GM12878 (cell line): ENCODE results near the gene DPYSL3. TPM values are rescaled to one million over a fixed set of nuclear protein-coding genes. Genes with fewer than 3 reads are reported as not detected.

ENCODE experiments used
- ATAC-seq: fragments of 200-7000 bp; cut with Tn5 transposase; 3 replicates; pipeline ENCODE4 v1.9.1; 2020; ENCODE audit warnings: mild to moderate bottlenecking, moderate library complexity
- BruUV-seq: library from RNA; stranded (reverse); fragments of 400-500 nt; replicated peaks from 2 replicates; lab custom pipeline; 2021; lab: Mats Ljungman, UMichigan
- CTCF ChIA-PET: fragments of 300-600 bp; sonication (Branson Sonifier 250); formaldehyde crosslinking; extraction: SDS; loops from one replicate; lab custom pipeline; 2021; ENCODE audit warnings: inconsistent platforms; lab: Yijun Ruan, JAX
- POLR2A ChIA-PET: fragments of 350-600 bp; formaldehyde crosslinking; extraction: SDS; loops from one replicate; lab custom pipeline; 2021; ENCODE audit warnings: inconsistent platforms; lab: Charles Lee
- RAD21 ChIA-PET: fragments of 300-600 bp; sonication (Branson Sonifier 250); formaldehyde crosslinking; loops from one replicate; lab custom pipeline; 2023; ENCODE audit warnings: antibody characterized with exemption; ENCODE audit not compliant: unreplicated experiment; lab: Charles Lee
- SMC1A ChIA-PET: fragments of 300-600 bp; sonication (Branson Sonifier 250); formaldehyde crosslinking; loops from one replicate; lab custom pipeline; 2023; ENCODE audit not compliant: unreplicated experiment, uncharacterized antibody; lab: Charles Lee
- DNase-seq: peaks from one replicate; pipeline ENCODE4 v3.0.0-alpha.2; 2011; ENCODE audit warnings: low read depth, low spot score
- FAIRE-seq: peaks from 3 replicates; lab custom pipeline; 2011; peaks lifted over from hg19 to GRCh38; lab: Jason Lieb, UNC
- H2AFZ ChIP-seq: 2 replicates; pipeline ENCODE4 v1.6.0; 2011; ENCODE audit warnings: low read depth, low read length, control low read depth; ENCODE audit not compliant: control insufficient read depth
- H3K27ac ChIP-seq: 2 replicates; pipeline ENCODE4 v1.5.1; 2011; ENCODE audit warnings: control low read depth; ENCODE audit not compliant: control insufficient read depth, insufficient read depth
- H3K27me3 ChIP-seq, 2 experiments: replicated peaks in 1 of 2; 2 replicates each; pipeline versions ENCODE4 v1.6.0 to v1.6.1; 2011; ENCODE audit warnings: low read length in 1 of 2; ENCODE audit not compliant: control insufficient read depth in 2 of 2, insufficient read depth in 2 of 2
- H3K36me3 ChIP-seq, 2 experiments: 2 replicates each; pipeline ENCODE4 v1.5.1; 2011; ENCODE audit warnings: low read length in 1 of 2; ENCODE audit not compliant: control insufficient read depth in 2 of 2, insufficient read depth in 2 of 2
- H3K4me1 ChIP-seq: 2 replicates; pipeline ENCODE4 v1.6.1; 2011; ENCODE audit warnings: mild to moderate bottlenecking, low read length, moderate library complexity, mixed read lengths; ENCODE audit not compliant: control insufficient read depth, insufficient read depth
- H3K4me2 ChIP-seq: 2 replicates; pipeline ENCODE4 v1.6.0; 2011; ENCODE audit warnings: control low read depth; ENCODE audit not compliant: control insufficient read depth, insufficient read depth
- H3K4me3 ChIP-seq: fragments of 200-600 bp; sonication (generic); 2 replicates; pipeline ENCODE4 v1.5.1; 2016
- H3K79me2 ChIP-seq: 2 replicates; pipeline ENCODE4 v1.6.0; 2011; ENCODE audit warnings: low read length; ENCODE audit not compliant: control insufficient read depth, insufficient read depth
- H3K9ac ChIP-seq: 2 replicates; pipeline ENCODE4 v1.8.0; 2011; ENCODE audit warnings: low read length, control low read depth, mixed read lengths; ENCODE audit not compliant: control insufficient read depth, insufficient read depth
- H3K9me3 ChIP-seq: replicated peaks from 3 replicates; pipeline ENCODE4 v1.5.1; 2011; ENCODE audit warnings: mild to moderate bottlenecking, low read length; ENCODE audit not compliant: control insufficient read depth, insufficient read depth
- H4K20me1 ChIP-seq: 2 replicates; pipeline ENCODE4 v1.6.0; 2011; ENCODE audit not compliant: control insufficient read depth, insufficient read depth
- EGR1 ChIP-seq, 2 experiments: IDR thresholded peaks; 1 replicate in 1 of 2; 2 replicates in 1 of 2; pipeline ENCODE4 v1.6.1; 2011 to 2012; ENCODE audit warnings: low read depth in 2 of 2, low read length in 2 of 2, borderline replicate concordance in 1 of 2, mild to moderate bottlenecking in 1 of 2, moderate library complexity in 1 of 2
- FOXM1 ChIP-seq: IDR thresholded peaks from 2 replicates; pipeline ENCODE4 v1.6.1; 2012; ENCODE audit warnings: low read depth, mild to moderate bottlenecking, inconsistent platforms, low read length, moderate library complexity
- MAX ChIP-seq: IDR thresholded peaks from 2 replicates; pipeline ENCODE4 v1.6.1; 2012; ENCODE audit warnings: low read depth, low read length, improper control_type of control experiment
- MTA3 ChIP-seq: IDR thresholded peaks from 2 replicates; pipeline ENCODE4 v1.6.1; 2012; ENCODE audit warnings: low read length, inconsistent platforms, borderline replicate concordance
- PAX8 ChIP-seq: fragments of 450-650 bp; IDR thresholded peaks from 2 replicates; pipeline ENCODE4 v1.6.1; 2017; ENCODE audit warnings: mild to moderate bottlenecking, moderate library complexity
- SIN3A ChIP-seq: IDR thresholded peaks from 2 replicates; pipeline ENCODE4 v1.6.1; 2012; ENCODE audit warnings: low read depth, low read length, improper control_type of control experiment
- SIX5 ChIP-seq: IDR thresholded peaks from 2 replicates; pipeline ENCODE4 v1.6.1; 2011; ENCODE audit warnings: mild to moderate bottlenecking, low read depth, low read length, moderate library complexity; ENCODE audit not compliant: severe bottlenecking
- SPI1 ChIP-seq: IDR thresholded peaks from 2 replicates; pipeline ENCODE4 v1.6.1; 2011; ENCODE audit warnings: low read depth, mild to moderate bottlenecking, low read length, moderate library complexity, borderline replicate concordance; ENCODE audit not compliant: insufficient read depth
- WGBS: methylation state at CpG from one replicate; pipeline ENCODE4 v1.1.6; 2016; ENCODE audit warnings: low lambda C conversion rate; ENCODE audit not compliant: insufficient replicate concordance, insufficient coverage; ENCODE audit errors: missing lambda C conversion rate; 5-methylcytosine and 5-hydroxymethylcytosine counted together
- in situ Hi-C: fragments of 300-500 bp; cut with MboI; formaldehyde crosslinking; loops from 9 replicates; pipeline ENCODE4 v1.14.3; 2018; ENCODE audit warnings: mixed read lengths
- intact Hi-C: fragments of 100-400 bp; cut with micrococcal nuclease; formaldehyde crosslinking; loops from one replicate; pipeline ENCODE4 v1.14.2; 2022; ENCODE audit not compliant: unreplicated experiment
- polyA plus RNA-seq, 11 experiments: library from polyadenylated mRNA; depleted of rRNA in 4 of 11; unstranded in 6 of 11; stranded (reverse) in 5 of 11; fragments of >200 nt; fragmentation: Nextera tagmentation in 4 of 11; fragmentation: Illumina TruSeq in 1 of 11; extraction: Ambion mirVana in 4 of 11; extraction: Trizol in 1 of 11; gene quantifications; 1 replicate in 1 of 11; 2 replicates in 10 of 11; pipeline versions ENCODE4 v1.2.1 to v1.2.3, GENCODE V29; 2011 to 2016; ENCODE audit warnings: inconsistent platforms in 2 of 11, missing spikeins in 2 of 11, low read depth in 1 of 11
- total RNA-seq, 4 experiments: library from RNA; depleted of rRNA in 3 of 4; stranded (reverse); fragments of >200 nt in 3 of 4; fragmentation: Illumina TruSeq in 1 of 4; extraction: Trizol in 1 of 4; gene quantifications; 2 replicates each; pipeline versions ENCODE4 v1.2.1 to v1.2.3, GENCODE V29; 2013 to 2021
- TF ChIP-seq, protein P1 (sequence below): IDR thresholded peaks from 2 replicates; pipeline ENCODE4 v1.6.1; 2011; ENCODE audit warnings: borderline replicate concordance, low read depth, mild to moderate bottlenecking, moderate library complexity, mixed read lengths, low read length; ENCODE audit not compliant: insufficient read depth; ENCODE audit errors: extremely low read length

Gene DPYSL3
- total and polyA plus RNA-seq, 10 of the 15 experiments (the other 5 are each of a cell fraction or from before 2014, with no cell fraction given), result 0.08 to 1.5 (median 0.45) TPM; not detected in 1

- no peak for TF ChIP-seq MTA3
- TF ChIP-seq SPI1, result no peak
- TF ChIP-seq, all 136 proteins: peak for 0
Measured at GRCh38 chr5:147377682-147378081, 132.2 kb downstream of the DPYSL3 start (continued).

DNA sequence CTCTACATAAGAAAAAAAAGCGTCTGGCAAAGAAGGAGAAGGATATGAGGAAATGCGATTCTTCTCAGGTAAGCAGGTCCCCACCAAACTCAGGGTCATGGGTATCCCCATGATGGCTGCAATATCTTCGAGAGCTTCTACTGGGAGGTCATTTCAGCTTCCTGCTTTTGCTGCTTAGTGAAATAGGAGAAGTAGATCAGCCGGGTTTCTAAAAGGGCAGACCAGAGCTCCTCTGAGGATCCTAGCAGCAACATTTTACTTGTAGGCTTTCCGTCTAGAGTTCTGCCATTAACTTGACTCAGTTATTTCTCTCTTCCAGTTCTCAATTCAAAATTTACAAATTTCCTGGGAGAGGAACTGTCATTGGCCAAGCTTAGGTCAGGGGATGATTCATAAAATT, 134.7 kb downstream of the DPYSL3 start:
- ChIA-PET SMC1A (interaction anchor here (0.9 to 1.9 kb wide), 2 partner anchors 11 to 22 kb away, joined by 3 to 6 read pairs; no protein-coding TSS in a partner anchor), RAD21 (no interaction called here), POLR2A (no interaction called here), CTCF (no interaction called here)
- WGBS, result 36% methylated on average over 5 of the region's 5 CpGs
- Histone ChIP-seq H3K27me3 (no peaks in the 10 kb centered on the region; a peak in 1 of 4 replicates), H3K79me2 (no peaks in the 10 kb centered on the region), H3K36me3 (no peaks in the 10 kb centered on the region), H2AFZ (no peak overlapping the region), H3K4me2 (no peak overlapping the region), H3K9ac (no peak overlapping the region), H3K27ac (no peak overlapping the region), H4K20me1 (no peaks in the 10 kb centered on the region), H3K4me1 (no peaks in the 10 kb centered on the region), H3K9me3 (no peaks in the 10 kb centered on the region), H3K4me3 (no peak overlapping the region)
- no peak for FAIRE-seq
- TF ChIP-seq SIX5 (no peak), EGR1 (IDR thresholded peaks at IDR 0.05; ENCODE audit: borderline replicate concordance in 1 of 2, low read depth in 2 of 2, low read length in 2 of 2) (no peak), MAX (no peak), SIN3A (no peak), FOXM1 (no peak), PAX8 (no peak)
- TF ChIP-seq, protein P1, sequence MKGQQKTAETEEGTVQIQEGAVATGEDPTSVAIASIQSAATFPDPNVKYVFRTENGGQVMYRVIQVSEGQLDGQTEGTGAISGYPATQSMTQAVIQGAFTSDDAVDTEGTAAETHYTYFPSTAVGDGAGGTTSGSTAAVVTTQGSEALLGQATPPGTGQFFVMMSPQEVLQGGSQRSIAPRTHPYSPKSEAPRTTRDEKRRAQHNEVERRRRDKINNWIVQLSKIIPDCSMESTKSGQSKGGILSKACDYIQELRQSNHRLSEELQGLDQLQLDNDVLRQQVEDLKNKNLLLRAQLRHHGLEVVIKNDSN, result no peak
- no peak for DNase-seq
- no TSS peak for BruUV-seq
- in situ Hi-C loops (no loop called here), intact Hi-C loops (no loop called here)
- ATAC-seq, result no peak
